Smooth muscle cell (in vitro differentiated cells): Measurements from ENCODE around the gene FAM209B. TPM values are rescaled to one million over a fixed set of nuclear protein-coding genes. Genes with fewer than 3 reads are reported as not detected.

Source experiments
- DNase-seq: peaks from one replicate; lab custom pipeline; 2025; ENCODE audit not compliant: unreplicated experiment; lab: John Stamatoyannopoulos, UW
- H2AFZ ChIP-seq: fragments of 200-600 bp; sonication (generic); 2 replicates; pipeline ENCODE4 v1.6.0; 2016; ENCODE audit warnings: antibody characterized with exemption, low read depth, mild to moderate bottlenecking
- H3F3A ChIP-seq: fragments of 200-600 bp; sonication (generic); 2 replicates; pipeline ENCODE4 v1.6.0; 2017; ENCODE audit warnings: antibody characterized with exemption, low read depth
- H3K27ac ChIP-seq: fragments of 200-600 bp; sonication (generic); 2 replicates; pipeline ENCODE4 v1.5.1; 2016; ENCODE audit warnings: low read depth, mild to moderate bottlenecking
- H3K27me3 ChIP-seq: fragments of 200-600 bp; sonication (generic); 2 replicates; pipeline ENCODE4 v1.6.1; 2016; ENCODE audit warnings: low read depth, mild to moderate bottlenecking
- H3K36me3 ChIP-seq: fragments of 200-600 bp; sonication (generic); 2 replicates; pipeline ENCODE4 v1.5.1; 2016; ENCODE audit warnings: low read depth
- H3K4me1 ChIP-seq: fragments of 200-600 bp; sonication (generic); 2 replicates; pipeline ENCODE4 v1.5.1; 2016; ENCODE audit warnings: low read depth
- H3K4me2 ChIP-seq: fragments of 200-600 bp; sonication (generic); 2 replicates; pipeline ENCODE4 v1.6.0; 2016; ENCODE audit warnings: mild to moderate bottlenecking
- H3K4me3 ChIP-seq: fragments of 200-600 bp; sonication (generic); 2 replicates; pipeline ENCODE4 v1.5.1; 2016; ENCODE audit warnings: mild to moderate bottlenecking
- H3K79me2 ChIP-seq: fragments of 200-600 bp; sonication (generic); 2 replicates; pipeline ENCODE4 v1.6.0; 2016; ENCODE audit warnings: low read depth, mild to moderate bottlenecking
- H3K9ac ChIP-seq: fragments of 200-600 bp; sonication (generic); 2 replicates; pipeline ENCODE4 v1.6.0; 2016; ENCODE audit warnings: low read depth
- H3K9me3 ChIP-seq: fragments of 200-600 bp; sonication (generic); replicated peaks from 2 replicates; pipeline ENCODE4 v1.5.1; 2016; ENCODE audit warnings: low read depth
- H4K20me1 ChIP-seq: fragments of 200-600 bp; sonication (generic); 2 replicates; pipeline ENCODE4 v1.6.0; 2016; ENCODE audit warnings: low read depth
- CTCF ChIP-seq: fragments of 200-600 bp; sonication (generic); IDR thresholded peaks from 2 replicates; pipeline ENCODE4 v1.5.1; 2017; ENCODE audit warnings: borderline replicate concordance, mild to moderate bottlenecking, antibody characterized with exemption; ENCODE audit not compliant: insufficient read depth, poor library complexity, severe bottlenecking
- WGBS: methylation state at CpG from one replicate; pipeline ENCODE4 v1.1.7; 2016; ENCODE audit warnings: low lambda C conversion rate; 5-methylcytosine and 5-hydroxymethylcytosine counted together
- polyA plus RNA-seq: library from polyadenylated mRNA; unstranded; fragments of >200 nt; fragmentation: Nextera tagmentation; extraction: Ambion mirVana; gene quantifications from 2 replicates; pipeline ENCODE4 v1.2.1, GENCODE V29; 2016
- total RNA-seq: library from RNA; depleted of rRNA; stranded (reverse); fragments of >200 nt; gene quantifications from 2 replicates; pipeline ENCODE4 v1.2.3, GENCODE V29; 2014

The FAM209B gene
- total and polyA plus RNA-seq, 2 experiments from 2014 or later: 1.4 to 2.6 TPM

- Histone ChIP-seq H3K9ac (no peak overlapping the region), H3K79me2 (no peaks in the 10 kb centered on the region), H3K4me2 (no peak overlapping the region), H3K9me3 (no peaks in the 10 kb centered on the region), H3K4me3 (no peak overlapping the region), H3F3A (no peaks in the 10 kb centered on the region), H2AFZ (no peak overlapping the region), H4K20me1 (no peaks in the 10 kb centered on the region), H3K4me1 (no peaks in the 10 kb centered on the region), H3K27me3 (no peaks in the 10 kb centered on the region), H3K27ac (no peak overlapping the region), H3K36me3 (no peaks in the 10 kb centered on the region)
- DNase-seq: no peak
- no peak for TF ChIP-seq CTCF
- WGBS: 60% methylated on average over 6 of the region's 6 CpGs
Measured at GRCh38 chr20:56579301-56579710, 46.3 kb downstream of the FAM209B start.

GRCh38 chr20:56580226-56580625 is 47.2 kb downstream of the FAM209B start:
- Histone ChIP-seq H3K27ac (no peak overlapping the region), H2AFZ (no peak overlapping the region)

DNA sequence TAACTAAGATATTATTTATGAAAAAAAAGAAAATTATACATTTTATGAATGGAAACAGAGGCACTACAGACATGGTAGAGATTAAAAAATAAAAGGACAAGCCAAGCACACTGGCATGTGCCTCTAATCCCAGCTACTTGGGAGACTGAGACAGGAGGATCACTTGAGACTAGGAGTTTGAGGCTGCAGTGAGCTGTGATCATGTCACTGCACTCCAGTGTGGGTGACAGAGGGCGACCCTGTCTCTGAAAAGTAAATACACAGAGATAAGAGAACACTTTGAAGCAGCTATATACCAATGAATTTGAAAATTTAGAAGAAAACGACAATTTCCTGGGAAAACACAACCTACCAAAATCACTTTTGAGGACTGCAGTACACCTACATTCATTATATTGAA is 48.7 kb downstream of the FAM209B start:
- 69% methylated on average over 2 of the region's 2 CpGs for WGBS
- Histone ChIP-seq H3F3A (no peaks in the 10 kb centered on the region), H3K4me3 (no peak overlapping the region), H3K9ac (no peak overlapping the region), H3K27me3 (no peaks in the 10 kb centered on the region), H2AFZ (no peak overlapping the region), H4K20me1 (no peaks in the 10 kb centered on the region), H3K9me3 (no peaks in the 10 kb centered on the region), H3K27ac (no peak overlapping the region), H3K36me3 (no peaks in the 10 kb centered on the region), H3K79me2 (no peaks in the 10 kb centered on the region), H3K4me1 (no peaks in the 10 kb centered on the region), H3K4me2 (no peak overlapping the region)
- no peak for DNase-seq
- no peak for TF ChIP-seq CTCF

More at GRCh38 chr20:56580226-56580625, 47.2 kb downstream of the FAM209B start:
- no peak for TF ChIP-seq CTCF
- no peak overlapping the region for H3K9ac ChIP-seq
- H4K20me1 ChIP-seq: no peaks in the 10 kb centered on the region
- no peaks in the 10 kb centered on the region for H3K4me1 ChIP-seq
- no peaks in the 10 kb centered on the region for H3K36me3 ChIP-seq
- 94% methylated on average over 12 of the region's 12 CpGs for WGBS
- no peaks in the 10 kb centered on the region for H3F3A ChIP-seq
- H3K9me3 ChIP-seq: no peaks in the 10 kb centered on the region
- H3K4me3 ChIP-seq: no peak overlapping the region
- DNase-seq: no peak
- H3K4me2 ChIP-seq: no peak overlapping the region
- no peaks in the 10 kb centered on the region for H3K79me2 ChIP-seq
- H3K27me3 ChIP-seq: no peaks in the 10 kb centered on the region

- no peak overlapping the region for H2AFZ ChIP-seq
- no peaks in the 10 kb centered on the region for H3K36me3 ChIP-seq
- no peaks in the 10 kb centered on the region for H3K4me1 ChIP-seq
- H3K79me2 ChIP-seq: no peaks in the 10 kb centered on the region
- H3K9me3 ChIP-seq: no peaks in the 10 kb centered on the region
- H3K27ac ChIP-seq: no peak overlapping the region
- no peak for TF ChIP-seq CTCF
- H3K9ac ChIP-seq: no peak overlapping the region
- H3K4me2 ChIP-seq: no peak overlapping the region
- no peaks in the 10 kb centered on the region for H3F3A ChIP-seq
- H3K4me3 ChIP-seq: no peak overlapping the region
- DNase-seq: no peak
- H3K27me3 ChIP-seq: no peaks in the 10 kb centered on the region
- H4K20me1 ChIP-seq: no peaks in the 10 kb centered on the region
- 86% methylated on average over 4 of the region's 4 CpGs for WGBS
Measured at GRCh38 chr20:56582542-56582941, 49.5 kb downstream of the FAM209B start.
